HG03558 (cell line): ENCODE data around the gene SPG7.
"Not testable (repeated sequence)": the region's sequence is repeated elsewhere in the genome, so short reads cannot be mapped to it uniquely, and the experiment has no call there.

Source experiments
- ATAC-seq: cut with Tn5 transposase; IDR thresholded peaks from one replicate; pipeline ENCODE4 v1.9.1; 2021; ENCODE audit warnings: moderate number of reproducible peaks; ENCODE audit not compliant: unreplicated experiment; ENCODE audit errors: extremely low read depth

Gene SPG7

GRCh38 chr16:89574681-89575246 lies 66.6 kb downstream of the SPG7 start:
- ATAC-seq: no peak

GRCh38 chr16:89575247-89576152 lies 67.3 kb downstream of the SPG7 start, which contains the start of gene CPNE7:
Gene CPNE7 (plus strand): TSS chr16:89575758. CDS start chr16:89575898, 140 bp downstream.
- no peak for ATAC-seq

- ATAC-seq: no peak
Measured at GRCh38 chr16:89576153-89577054, 68.2 kb downstream of the SPG7 start.

- ATAC-seq: no peak
Measured at GRCh38 chr16:89577055-89577759, 69.0 kb downstream of the SPG7 start.

- ATAC-seq: no peak
Measured at GRCh38 chr16:89579351-89579750, 71.1 kb downstream of the SPG7 start.

GRCh38 chr16:89581045-89581695 lies 73.0 kb downstream of the SPG7 start:
- ATAC-seq: no peak

GRCh38 chr16:89581861-89582563 lies 73.8 kb downstream of the SPG7 start:
- ATAC-seq: no peak

- ATAC-seq: no peak
Measured at GRCh38 chr16:89582614-89583196, 74.5 kb downstream of the SPG7 start.

GRCh38 chr16:89583197-89583894 lies 75.1 kb downstream of the SPG7 start:
- ATAC-seq: no peak

GRCh38 chr16:89583895-89584644 lies 75.9 kb downstream of the SPG7 start:
- no peak for ATAC-seq

- ATAC-seq: no peak
Measured at GRCh38 chr16:89584768-89585549, 76.8 kb downstream of the SPG7 start.

- ATAC-seq: no peak
Measured at GRCh38 chr16:89586218-89586617, 78.0 kb downstream of the SPG7 start.

- no peak for ATAC-seq
Measured at GRCh38 chr16:89586853-89587252, 78.7 kb downstream of the SPG7 start.

- not testable (repeated sequence) for ATAC-seq
Measured at GRCh38 chr16:89587676-89588075, 79.5 kb downstream of the SPG7 start.

- no peak for ATAC-seq
Measured at GRCh38 chr16:89588413-89589109, 80.4 kb downstream of the SPG7 start.
